ENCODE measurements around the gene NOXO1. TPM values are rescaled to one million over a fixed set of nuclear protein-coding genes. Genes with fewer than 3 reads are reported as not detected.

The NOXO1 gene
- total and polyA plus RNA-seq, 9 of the 15 experiments (the other 6 are each of a cell fraction or from before 2014, with no cell fraction given): not detected

DNA sequence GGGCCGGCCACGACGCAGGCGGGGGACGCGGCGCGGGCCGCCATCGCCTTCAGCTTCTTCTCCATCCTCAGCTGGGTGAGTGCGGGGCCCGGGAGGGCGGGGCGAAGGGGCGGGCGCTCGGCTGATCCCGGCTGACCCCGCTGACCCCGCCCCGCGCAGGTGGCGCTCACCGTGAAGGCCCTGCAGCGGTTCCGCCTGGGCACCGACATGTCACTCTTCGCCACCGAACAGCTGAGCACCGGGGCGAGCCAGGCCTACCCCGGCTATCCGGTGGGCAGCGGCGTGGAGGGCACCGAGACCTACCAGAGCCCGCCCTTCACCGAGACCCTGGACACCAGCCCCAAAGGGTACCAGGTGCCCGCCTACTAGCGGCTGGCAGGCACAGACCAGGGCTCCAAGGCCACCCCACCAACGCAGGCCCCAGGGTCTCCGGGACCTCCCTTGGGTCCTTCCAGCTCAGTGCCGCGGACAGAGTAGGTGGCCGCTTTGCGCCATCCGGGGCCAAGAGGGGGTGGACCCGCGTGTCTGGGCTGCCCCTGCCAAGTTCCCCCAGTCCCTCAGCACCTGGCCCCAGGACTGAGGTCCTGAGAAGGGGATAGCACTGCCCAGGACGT, 11.5 kb upstream of the NOXO1 start (continued):
- TF ChIP-seq, protein P1, sequence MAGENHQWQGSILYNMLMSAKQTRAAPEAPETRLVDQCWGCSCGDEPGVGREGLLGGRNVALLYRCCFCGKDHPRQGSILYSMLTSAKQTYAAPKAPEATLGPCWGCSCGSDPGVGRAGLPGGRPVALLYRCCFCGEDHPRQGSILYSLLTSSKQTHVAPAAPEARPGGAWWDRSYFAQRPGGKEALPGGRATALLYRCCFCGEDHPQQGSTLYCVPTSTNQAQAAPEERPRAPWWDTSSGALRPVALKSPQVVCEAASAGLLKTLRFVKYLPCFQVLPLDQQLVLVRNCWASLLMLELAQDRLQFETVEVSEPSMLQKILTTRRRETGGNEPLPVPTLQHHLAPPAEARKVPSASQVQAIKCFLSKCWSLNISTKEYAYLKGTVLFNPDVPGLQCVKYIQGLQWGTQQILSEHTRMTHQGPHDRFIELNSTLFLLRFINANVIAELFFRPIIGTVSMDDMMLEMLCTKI (IDR thresholded peaks at IDR 0.05; ENCODE audit: partially characterized antibody): no peak
- TF ChIP-seq RHOXF2B (CRISPR knock-in tag; conservative IDR thresholded peaks at IDR 0.05) (no peak), CEBPG (CRISPR knock-in tag; IDR thresholded peaks at IDR 0.05) (no peak), CEBPG (tag; conservative IDR thresholded peaks at IDR 0.05 in 1 of 2, IDR thresholded peaks at IDR 0.05 in 1 of 2) (no peak), PHF20 (IDR thresholded peaks at IDR 0.05; ENCODE audit: partially characterized antibody) (no peak), YY1 (IDR thresholded peaks at IDR 0.05; ENCODE audit: borderline replicate concordance in 1 of 3, control insufficient read depth in 1 of 3, extremely low read depth in 1 of 3, insufficient read depth in 3 of 3, insufficient read length in 1 of 3, insufficient replicate concordance in 2 of 3, low read depth in 1 of 3, low read length in 2 of 3) (peak in 2 of 3 experiments; percentile 50 to 75), CREB3L1 (IDR thresholded peaks at IDR 0.05; ENCODE audit: borderline replicate concordance, low read depth) (peak; percentile 68; the same call in 1 of the 2 replicates), ATF7 (IDR thresholded peaks at IDR 0.05) (0 out of 2 replicates have a peak, but pooled peaks have one; percentile 18), MAX (CRISPR knock-in tag; IDR thresholded peaks at IDR 0.05) (peak; percentile 50; the same call in 1 of the 2 replicates), ZBTB40 (IDR thresholded peaks at IDR 0.05) (0 out of 2 replicates have a peak, but pooled peaks have one; percentile 30), ZBTB40 (CRISPR knock-in tag; IDR thresholded peaks at IDR 0.05) (no peak), RAD51 (IDR thresholded peaks at IDR 0.05; ENCODE audit: borderline replicate concordance, low read depth) (no peak), ZNF586 (CRISPR knock-in tag; conservative IDR thresholded peaks at IDR 0.05) (no peak)
- TF ChIP-seq, protein P2, sequence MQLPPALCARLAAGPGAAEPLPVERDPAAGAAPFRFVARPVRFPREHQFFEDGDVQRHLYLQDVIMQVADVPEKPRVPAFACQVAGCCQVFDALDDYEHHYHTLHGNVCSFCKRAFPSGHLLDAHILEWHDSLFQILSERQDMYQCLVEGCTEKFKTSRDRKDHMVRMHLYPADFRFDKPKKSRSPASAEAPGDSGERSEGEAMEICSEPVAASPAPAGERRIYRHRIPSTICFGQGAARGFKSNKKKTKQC (CRISPR knock-in tag; IDR thresholded peaks at IDR 0.05): peak; percentile 7; the same call in 1 of the 2 replicates

Data from K562 (cell line).